Naive thymus-derived CD8-positive, alpha-beta T cell (primary cell): ENCODE measurements around the gene RHBDF1. TPM values are rescaled to one million over a fixed set of nuclear protein-coding genes. Genes with fewer than 3 reads are reported as not detected.

Source experiments
- ATAC-seq, 2 donors: fragments of 150-1000 bp; cut with Tn5 transposase in 1 of 2; sonication (Bioruptor Pico), chemical (Tn5 transposase) in 1 of 2; 1 replicate in 1 of 2; 2 replicates in 1 of 2; pipeline ENCODE4 v1.10.0; 2021; ENCODE audit warnings: mild to moderate bottlenecking in 2 of 2, moderate library complexity in 2 of 2
- POLR2A ChIA-PET: fragments of 350-600 bp; sonication (Branson Sonifier 250); formaldehyde crosslinking; loops from one replicate; lab custom pipeline; 2021; ENCODE audit warnings: antibody characterized with exemption; lab: Charles Lee
- DNase-seq, 10 donors: peaks; one replicate each; pipeline versions ENCODE4 v3.0.0 to v3.0.0-alpha.2; 2020 to 2022
- H3K27ac Mint-ChIP-seq, 10 donors: one replicate each; pipeline ENCODE4 v1.8.0; 2020 to 2022; ENCODE audit warnings: mild to moderate bottlenecking in 10 of 10, mixed read lengths in 10 of 10, moderate library complexity in 4 of 10, inconsistent platforms in 1 of 10
- H3K27me3 Mint-ChIP-seq, 5 donors: one replicate each; pipeline ENCODE4 v1.8.0; 2021 to 2022; ENCODE audit warnings: mixed read lengths in 5 of 5
- H3K36me3 Mint-ChIP-seq, 3 donors: one replicate each; pipeline ENCODE4 v1.8.0; 2020 to 2022; ENCODE audit warnings: mixed read lengths in 3 of 3, mild to moderate bottlenecking in 2 of 3, inconsistent platforms in 1 of 3
- H3K4me1 Mint-ChIP-seq, 4 donors: one replicate each; pipeline ENCODE4 v1.8.0; 2021 to 2022; ENCODE audit warnings: mixed read lengths in 4 of 4
- H3K4me3 Mint-ChIP-seq, 10 donors: one replicate each; pipeline ENCODE4 v1.8.0; 2020 to 2022; ENCODE audit warnings: mild to moderate bottlenecking in 10 of 10, mixed read lengths in 10 of 10, moderate library complexity in 6 of 10, inconsistent platforms in 1 of 10
- H3K9me3 Mint-ChIP-seq, 9 donors: one replicate each; pipeline ENCODE4 v1.8.0; 2020 to 2022; ENCODE audit warnings: mixed read lengths in 9 of 9, mild to moderate bottlenecking in 3 of 9, inconsistent platforms in 1 of 9, moderate library complexity in 1 of 9
- polyA plus RNA-seq, 3 donors: library from polyadenylated mRNA; unstranded; fragments of 300-500 nt; fragmentation: Illumina TruSeq; gene quantifications; one replicate each; pipeline ENCODE4 v1.2.3, GENCODE V29; 2021
- total RNA-seq, 8 experiments: library from RNA in 2 of 8; stranded (reverse) in 2 of 8; gene quantifications; one replicate each; pipeline ENCODE4 v1.2.3 and lab custom pipeline; 2021 to 2026

The RHBDF1 gene
- total and polyA plus RNA-seq, 5 experiments from 2014 or later, result 0.50 TPM; not detected in 4

DNA sequence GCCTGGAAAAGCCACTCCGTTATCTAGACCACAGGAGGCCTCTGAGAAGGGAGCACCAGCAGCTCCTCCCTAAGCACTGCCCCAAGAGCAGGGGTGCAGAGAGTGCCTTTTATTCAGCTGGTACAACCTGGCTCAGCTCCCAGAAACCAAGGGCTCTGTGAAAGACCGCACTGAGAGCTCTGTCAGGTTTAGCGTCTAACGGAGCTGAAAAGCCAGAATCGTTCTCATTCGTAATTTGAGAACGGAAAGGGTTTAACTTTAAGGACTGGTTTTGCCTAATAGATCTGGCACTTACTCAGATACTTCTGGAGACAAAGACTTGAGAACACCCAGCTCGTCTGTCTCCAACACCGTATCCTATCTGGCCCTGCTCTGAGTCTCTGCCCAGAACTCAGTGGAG is 19.1 kb upstream of the RHBDF1 start:
- H3K4me1 Mint-ChIP-seq, result no peaks in the 10 kb centered on the region
- DNase-seq (no peak), ATAC-seq (no peak)
- no peak overlapping the region for H3K4me3 Mint-ChIP-seq
- H3K9me3 Mint-ChIP-seq, result no peaks in the 10 kb centered on the region
- H3K27me3 Mint-ChIP-seq, result no peaks in the 10 kb centered on the region
- peak overlapping the region in 1 of 10 donors; percentile 50 for H3K27ac Mint-ChIP-seq
- H3K36me3 Mint-ChIP-seq, result peaks cover 0 to 22% (median 2%) of the 10 kb centered on the region in 3 donors
- POLR2A ChIA-PET, result no interaction called here

DNA sequence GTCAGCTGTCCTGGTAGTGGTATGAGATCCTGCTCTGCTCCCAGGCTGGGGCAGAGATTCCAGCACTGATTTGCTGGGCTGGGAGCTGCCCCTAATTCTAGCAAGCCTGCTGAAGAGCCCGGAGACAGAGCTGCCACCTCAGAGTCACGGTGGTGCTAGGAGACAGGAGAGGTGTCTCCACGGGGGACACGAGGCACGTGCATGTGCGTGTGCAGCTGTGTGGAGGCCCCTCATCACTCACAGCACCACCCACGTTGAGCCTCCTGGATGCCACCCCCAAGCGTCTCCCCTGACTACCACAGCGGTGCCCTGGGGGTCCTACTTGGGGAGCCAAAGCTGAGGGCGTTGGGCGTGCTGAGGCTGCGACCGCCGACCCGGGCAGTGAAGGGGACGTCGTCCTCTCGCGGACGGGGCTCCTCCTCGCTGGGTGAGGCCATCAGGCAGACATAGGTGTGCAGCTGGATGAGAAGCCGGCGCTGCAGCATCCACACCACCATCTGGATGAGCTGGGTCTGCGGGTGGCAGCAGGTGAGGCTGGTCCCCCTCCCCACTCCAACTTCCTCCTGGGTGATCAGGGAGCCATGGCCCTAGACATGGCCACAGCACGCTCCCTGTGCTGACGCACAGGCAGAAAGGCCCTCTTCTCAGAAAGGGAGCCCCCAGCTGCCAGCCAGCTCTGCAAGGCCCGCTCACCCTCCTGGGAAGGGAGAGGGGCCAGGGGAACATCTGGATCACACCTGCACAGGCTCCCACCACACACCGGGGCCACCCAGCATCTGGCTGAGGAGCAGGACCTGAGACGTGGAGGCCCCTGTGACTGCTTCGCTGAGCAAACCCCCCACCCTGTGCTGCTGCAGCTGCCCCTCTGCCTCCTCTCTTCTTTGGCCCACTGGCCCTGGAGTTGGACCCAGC is 17.2 kb upstream of the RHBDF1 start:
- peaks cover 0 to 26% (median 2%) of the 10 kb centered on the region in 3 donors for H3K36me3 Mint-ChIP-seq
- ATAC-seq (no peak), DNase-seq (no peak)
- H3K9me3 Mint-ChIP-seq, result no peaks in the 10 kb centered on the region
- H3K4me1 Mint-ChIP-seq, result peaks cover 4 to 14% (median 8%) of the 10 kb centered on the region in 4 donors
- H3K4me3 Mint-ChIP-seq, result no peak overlapping the region
- H3K27me3 Mint-ChIP-seq, result no peaks in the 10 kb centered on the region
- POLR2A ChIA-PET, result interaction anchor here (0.8 kb wide), 1 partner anchor 13 kb away, joined by 3 read pairs; no protein-coding TSS in a partner anchor
- no peak overlapping the region for H3K27ac Mint-ChIP-seq

DNA sequence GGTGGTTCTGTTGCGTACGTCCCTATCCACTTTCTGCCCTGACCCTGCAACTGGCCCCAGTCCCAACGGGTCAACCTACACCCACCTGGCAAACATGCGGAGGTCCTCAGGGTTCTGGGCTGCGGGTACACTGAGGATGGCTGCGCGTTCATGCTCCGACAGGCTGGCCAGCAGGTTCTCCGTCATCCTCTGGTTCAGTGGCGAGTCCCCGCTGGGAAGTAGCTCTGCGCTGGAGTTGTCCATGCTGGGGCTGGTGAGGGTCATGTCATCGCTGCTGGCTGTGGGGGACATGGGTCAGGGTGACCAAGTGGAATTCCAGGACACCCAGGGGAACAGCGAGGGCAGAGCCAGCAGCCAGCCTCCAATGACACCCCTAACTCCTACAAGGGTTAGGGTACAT is 16.2 kb upstream of the RHBDF1 start:
- no peak for DNase-seq
- Mint-ChIP-seq H3K36me3 (peaks cover 0 to 27% (median 2%) of the 10 kb centered on the region in 3 donors), H3K4me3 (no peak overlapping the region), H3K4me1 (peaks cover 10 to 24% (median 19%) of the 10 kb centered on the region in 4 donors), H3K27me3 (no peaks in the 10 kb centered on the region), H3K27ac (peak overlapping the region in 1 of 10 donors; percentile 24), H3K9me3 (no peaks in the 10 kb centered on the region)
- ATAC-seq, result no peak
- POLR2A ChIA-PET, result no interaction called here

DNA sequence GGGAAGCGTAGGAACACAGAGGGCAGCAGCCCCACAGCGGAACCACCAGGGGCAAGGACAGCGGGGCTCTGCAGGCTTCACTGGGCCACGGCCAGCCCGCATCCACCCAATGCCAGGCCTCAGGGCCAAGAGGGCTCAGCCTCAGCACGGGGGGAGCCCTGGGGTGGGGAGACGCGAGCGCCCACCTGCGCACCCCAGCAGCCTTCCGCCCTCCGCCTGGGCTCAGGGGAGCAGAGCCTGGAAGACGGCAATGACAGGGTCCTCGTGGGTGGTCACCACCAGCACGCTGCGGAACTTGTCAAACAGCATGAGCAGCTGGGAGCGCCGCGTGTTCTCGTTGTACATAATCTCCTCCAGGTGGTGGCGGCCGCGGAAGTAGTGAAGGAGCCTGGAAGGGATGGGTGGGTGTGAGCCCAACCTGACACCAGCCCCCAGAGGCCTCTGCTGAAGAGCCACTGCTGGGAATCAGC is 14.1 kb upstream of the RHBDF1 start:
- Mint-ChIP-seq H3K27me3 (no peaks in the 10 kb centered on the region), H3K4me3 (no peak overlapping the region), H3K27ac (peak overlapping the region in 1 of 10 donors; percentile 35), H3K4me1 (peaks cover 17 to 35% (median 31%) of the 10 kb centered on the region in 4 donors), H3K9me3 (no peaks in the 10 kb centered on the region), H3K36me3 (peaks cover 0 to 29% (median 2%) of the 10 kb centered on the region in 3 donors)
- POLR2A ChIA-PET, result no interaction called here
- ATAC-seq (no peak), DNase-seq (no peak)

DNA sequence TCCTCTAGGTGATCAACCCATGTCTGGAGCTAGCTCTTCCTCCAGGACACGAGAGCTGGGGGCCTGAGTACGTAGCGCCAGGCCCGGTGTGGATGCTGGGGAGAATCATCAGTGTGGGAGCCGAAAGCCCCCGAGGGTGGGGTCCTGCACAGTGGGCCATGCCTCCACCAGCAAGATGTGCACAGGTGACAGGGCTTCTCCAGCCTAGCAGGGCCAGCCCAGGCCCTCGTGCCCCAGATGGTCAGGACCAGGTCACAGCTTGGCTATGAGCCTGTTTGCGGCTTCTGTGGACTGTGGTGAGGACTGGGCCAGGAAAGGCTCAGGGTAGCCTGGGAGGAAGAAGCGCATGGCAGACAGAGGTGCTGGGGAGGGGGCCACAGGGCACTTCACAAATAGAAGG is 13.4 kb upstream of the RHBDF1 start:
- H3K27ac Mint-ChIP-seq, result peak overlapping the region in 6 of 10 donors; percentile 8 to 82 (median 47)
- H3K36me3 Mint-ChIP-seq, result peaks cover 0 to 29% (median 2%) of the 10 kb centered on the region in 3 donors
- no peaks in the 10 kb centered on the region for H3K9me3 Mint-ChIP-seq
- H3K4me1 Mint-ChIP-seq, result peaks cover 19 to 35% (median 32%) of the 10 kb centered on the region in 4 donors
- H3K27me3 Mint-ChIP-seq, result no peaks in the 10 kb centered on the region
- POLR2A ChIA-PET, result interaction anchor here (2.3 kb wide), 1 partner anchor 10 kb away, joined by 10 read pairs; no protein-coding TSS in a partner anchor
- no peak for DNase-seq
- ATAC-seq, result no peak
- H3K4me3 Mint-ChIP-seq, result no peak overlapping the region

DNA sequence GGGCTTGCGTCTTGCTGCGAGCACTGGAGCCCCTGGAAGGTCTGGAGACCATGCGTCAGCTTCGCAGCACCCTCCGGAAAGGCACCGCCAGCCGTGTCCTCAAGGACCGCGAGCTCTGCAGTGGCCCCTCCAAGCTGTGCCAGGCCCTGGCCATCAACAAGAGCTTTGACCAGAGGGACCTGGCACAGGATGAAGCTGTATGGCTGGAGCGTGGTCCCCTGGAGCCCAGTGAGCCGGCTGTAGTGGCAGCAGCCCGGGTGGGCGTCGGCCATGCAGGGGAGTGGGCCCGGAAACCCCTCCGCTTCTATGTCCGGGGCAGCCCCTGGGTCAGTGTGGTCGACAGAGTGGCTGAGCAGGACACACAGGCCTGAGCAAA is 13.0 kb upstream of the RHBDF1 start:
- peak overlapping the region in 1 of 10 donors; percentile 20 for H3K4me3 Mint-ChIP-seq
- H3K27me3 Mint-ChIP-seq, result no peaks in the 10 kb centered on the region
- ATAC-seq (no peak), DNase-seq (no peak)
- POLR2A ChIA-PET, result interaction anchor here (1.0 to 2.3 kb wide), 2 partner anchors 8 to 11 kb away, joined by 6 to 10 read pairs; no protein-coding TSS in a partner anchor
- peak overlapping the region in 5 of 10 donors; percentile 67 to 93 (median 82) for H3K27ac Mint-ChIP-seq
- H3K9me3 Mint-ChIP-seq, result no peaks in the 10 kb centered on the region
- H3K36me3 Mint-ChIP-seq, result peaks cover 0 to 28% (median 2%) of the 10 kb centered on the region in 3 donors
- H3K4me1 Mint-ChIP-seq, result peaks cover 20 to 35% (median 35%) of the 10 kb centered on the region in 4 donors

DNA sequence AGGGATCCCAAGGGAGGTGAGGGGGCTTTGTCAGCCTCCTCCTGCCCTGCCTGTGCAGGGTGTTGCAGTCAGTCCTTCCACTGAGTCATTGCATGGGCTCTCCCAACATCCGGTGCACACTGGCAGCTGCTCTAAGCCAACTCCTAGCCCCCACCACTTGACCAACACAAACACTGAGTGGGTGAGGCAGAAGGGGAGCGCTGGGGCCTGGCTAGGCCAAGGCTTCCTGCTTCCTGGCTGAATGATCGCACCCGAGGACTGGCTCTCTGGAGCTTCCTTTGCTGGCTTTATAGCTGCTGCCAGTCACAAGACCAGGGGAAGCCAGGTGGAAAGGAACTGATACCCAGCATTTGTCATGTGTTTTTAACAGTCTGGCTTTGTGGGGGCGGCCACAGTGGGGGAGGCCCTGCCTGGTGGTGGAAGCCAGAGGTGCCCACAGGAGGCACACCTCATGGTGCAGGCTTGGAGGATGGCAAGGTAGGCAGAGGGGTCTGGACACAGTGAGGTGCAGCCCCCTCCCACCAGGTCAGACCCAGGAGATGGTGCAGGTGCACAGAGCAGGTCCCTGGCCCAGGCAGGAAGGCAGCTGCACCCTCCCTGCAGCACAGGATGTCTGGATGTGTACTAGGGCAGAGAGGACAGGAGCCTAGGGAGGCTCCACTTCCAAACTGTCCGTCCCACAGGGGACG is 12.4 kb upstream of the RHBDF1 start:
- peaks cover 0 to 26% (median 2%) of the 10 kb centered on the region in 3 donors for H3K36me3 Mint-ChIP-seq
- ATAC-seq, result peak; percentile 72 to 74
- no peaks in the 10 kb centered on the region for H3K9me3 Mint-ChIP-seq
- H3K4me1 Mint-ChIP-seq, result peaks cover 20 to 35% (median 35%) of the 10 kb centered on the region in 4 donors
- peak overlapping the region; percentile 67 to 93 (median 82) for H3K27ac Mint-ChIP-seq
- POLR2A ChIA-PET, result interaction anchor here (0.6 to 2.3 kb wide), 4 partner anchors 9 to 310 kb away, joined by 3 to 10 read pairs (median 4); no protein-coding TSS in a partner anchor
- peak overlapping the region; percentile 6 to 66 (median 60) for H3K4me3 Mint-ChIP-seq
- peak in 4 of 10 donors; percentile 29 to 71 (median 41) for DNase-seq
- no peaks in the 10 kb centered on the region for H3K27me3 Mint-ChIP-seq

DNA sequence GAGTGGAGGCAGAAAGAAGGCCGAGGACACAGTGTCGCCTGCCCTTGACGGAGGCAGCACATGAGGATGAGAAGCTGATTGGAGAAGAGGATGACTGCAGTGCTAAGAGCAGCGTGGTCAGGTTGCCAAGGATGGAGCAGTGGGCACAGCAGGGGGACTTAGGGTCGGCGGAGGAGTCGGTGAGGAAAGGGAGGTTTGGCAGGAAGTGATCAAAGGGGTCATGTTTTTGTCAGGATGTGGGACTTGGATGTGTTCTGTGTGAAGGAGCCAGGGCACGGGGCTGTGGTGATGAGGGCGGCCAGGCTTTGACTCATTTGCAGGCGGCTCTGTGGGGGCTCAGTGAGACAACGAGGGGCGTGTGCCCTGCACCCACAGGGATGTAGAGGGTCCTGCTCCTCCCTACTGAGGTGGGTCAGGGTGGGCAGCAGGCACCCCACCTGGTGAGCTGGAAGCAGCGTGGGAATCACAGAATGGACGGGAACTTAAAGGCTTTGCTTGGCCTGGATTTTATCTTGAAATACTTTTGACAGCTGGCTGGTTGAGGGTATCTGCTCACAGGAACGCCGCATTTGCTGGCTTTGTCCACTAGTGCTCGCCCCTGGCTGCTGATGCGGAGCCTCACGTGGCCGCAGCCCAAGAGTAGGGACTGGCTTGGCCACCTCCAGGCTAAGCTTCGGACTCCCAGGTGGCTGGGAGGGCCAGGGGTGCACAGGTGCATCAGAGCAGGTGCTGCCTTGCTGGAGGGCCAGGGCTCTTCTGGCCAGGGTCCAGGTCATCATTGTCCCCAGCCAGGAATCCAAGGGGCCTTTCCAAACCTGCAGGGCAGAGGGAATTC is 11.6 kb upstream of the RHBDF1 start:
- Mint-ChIP-seq H3K27ac (peak overlapping the region; percentile 75 to 96 (median 83)), H3K4me3 (peak overlapping the region in 9 of 10 donors; percentile 33 to 81 (median 61)), H3K36me3 (peaks cover 0 to 30% (median 2%) of the 10 kb centered on the region in 3 donors), H3K4me1 (peaks cover 21 to 43% (median 43%) of the 10 kb centered on the region in 4 donors), H3K9me3 (no peaks in the 10 kb centered on the region), H3K27me3 (no peaks in the 10 kb centered on the region)
- DNase-seq, result no peak
- ATAC-seq, result peak; percentile 28 to 40
- POLR2A ChIA-PET, result interaction anchor here (0.6 to 2.3 kb wide), 5 partner anchors 9 to 311 kb away, joined by 3 to 10 read pairs (median 3); no protein-coding TSS in a partner anchor

DNA sequence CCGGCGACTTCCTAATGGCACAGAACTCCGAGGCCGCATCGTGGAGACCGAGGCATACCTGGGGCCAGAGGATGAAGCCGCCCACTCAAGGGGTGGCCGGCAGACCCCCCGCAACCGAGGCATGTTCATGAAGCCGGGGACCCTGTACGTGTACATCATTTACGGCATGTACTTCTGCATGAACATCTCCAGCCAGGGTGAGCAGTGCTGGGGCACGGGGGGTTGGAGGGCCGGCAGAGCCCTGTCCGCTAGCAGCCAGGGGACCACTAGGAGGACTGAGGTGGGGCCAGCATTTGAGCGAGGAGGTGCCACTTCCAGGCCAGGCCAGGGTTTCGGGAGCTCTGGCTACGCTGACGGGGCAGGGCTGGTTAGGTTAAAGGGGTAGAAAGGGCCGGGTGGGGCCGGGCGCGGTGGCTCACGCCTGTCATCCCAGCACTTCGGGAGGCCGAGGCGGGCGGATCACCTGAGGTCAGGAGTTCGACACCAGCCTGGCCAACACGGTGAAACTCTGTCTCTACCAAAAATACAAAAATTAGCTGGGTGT is 10.7 kb upstream of the RHBDF1 start:
- Mint-ChIP-seq H3K9me3 (no peaks in the 10 kb centered on the region), H3K4me3 (peak overlapping the region in 3 of 10 donors; percentile 20 to 81 (median 47)), H3K27me3 (no peaks in the 10 kb centered on the region), H3K27ac (peak overlapping the region in 3 of 10 donors; percentile 79 to 96 (median 82)), H3K4me1 (peaks cover 26 to 49% (median 48%) of the 10 kb centered on the region in 4 donors), H3K36me3 (peaks cover 0 to 26% (median 0%) of the 10 kb centered on the region in 3 donors)
- DNase-seq (no peak), ATAC-seq (no peak)
- POLR2A ChIA-PET, result interaction anchor here (0.6 to 0.7 kb wide), 2 partner anchors 11 to 146 kb away, joined by 3 to 6 read pairs; partner anchors contain the start of gene LUC7L

DNA sequence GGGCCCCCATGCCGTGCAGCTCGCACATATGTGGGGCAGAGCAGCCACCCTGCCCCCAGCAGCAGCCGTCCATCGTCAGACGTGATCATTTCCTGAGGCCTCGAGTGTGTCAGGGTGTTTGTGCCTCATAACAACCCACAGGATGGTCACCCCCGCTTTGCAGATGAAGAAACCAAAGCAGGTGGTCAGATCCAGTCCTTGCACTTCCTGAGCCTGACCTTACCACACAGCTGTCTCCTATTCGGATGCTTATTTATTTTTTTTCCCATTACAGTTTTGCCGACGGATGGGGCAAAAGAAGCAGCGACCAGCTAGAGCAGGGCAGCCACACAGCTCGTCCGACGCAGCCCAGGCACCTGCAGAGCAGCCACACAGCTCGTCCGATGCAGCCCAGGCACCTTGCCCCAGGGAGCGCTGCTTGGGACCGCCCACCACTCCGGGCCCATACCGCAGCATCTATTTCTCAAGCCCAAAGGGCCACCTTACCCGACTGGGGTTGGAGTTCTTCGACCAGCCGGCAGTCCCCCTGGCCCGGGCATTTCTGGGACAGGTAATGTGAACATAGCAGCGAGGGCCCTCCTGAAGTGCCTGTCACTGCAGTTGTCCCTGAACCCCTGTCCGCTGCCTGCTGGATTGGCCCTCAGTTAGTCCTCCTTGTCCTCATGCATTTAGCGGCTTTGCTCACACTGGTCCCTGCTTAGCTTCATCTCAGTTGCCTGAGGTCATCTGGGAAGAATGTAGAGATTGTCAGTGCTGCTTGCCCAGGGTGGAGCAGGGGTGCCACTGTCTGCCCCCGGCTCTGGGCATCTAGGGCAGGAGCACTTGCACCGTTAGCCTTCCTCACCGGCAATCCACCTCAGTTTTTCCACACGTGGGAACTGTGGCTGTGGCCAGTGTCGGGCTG is 7.0 kb upstream of the RHBDF1 start:
- Mint-ChIP-seq H3K4me3 (peak overlapping the region; percentile 82 to 92 (median 88)), H3K36me3 (peaks cover 0 to 9% (median 0%) of the 10 kb centered on the region in 3 donors), H3K9me3 (no peaks in the 10 kb centered on the region), H3K27ac (peak overlapping the region in 9 of 10 donors; percentile 37 to 87 (median 69)), H3K27me3 (peaks cover 2 to 4% (median 2%) of the 10 kb centered on the region in 5 donors), H3K4me1 (peaks cover 27 to 51% (median 46%) of the 10 kb centered on the region in 4 donors)
- ATAC-seq, result no peak
- POLR2A ChIA-PET, result no interaction called here
- no peak for DNase-seq
